ENCODE data around the gene PPEF2.
A peak's percentile ranks its signal among the peaks of the same experiment; 100 is the strongest.
"Not testable (repeated sequence)": the region's sequence is repeated elsewhere in the genome, so short reads cannot be mapped to it uniquely, and the experiment has no call there.

PPEF2 gene

DNA sequence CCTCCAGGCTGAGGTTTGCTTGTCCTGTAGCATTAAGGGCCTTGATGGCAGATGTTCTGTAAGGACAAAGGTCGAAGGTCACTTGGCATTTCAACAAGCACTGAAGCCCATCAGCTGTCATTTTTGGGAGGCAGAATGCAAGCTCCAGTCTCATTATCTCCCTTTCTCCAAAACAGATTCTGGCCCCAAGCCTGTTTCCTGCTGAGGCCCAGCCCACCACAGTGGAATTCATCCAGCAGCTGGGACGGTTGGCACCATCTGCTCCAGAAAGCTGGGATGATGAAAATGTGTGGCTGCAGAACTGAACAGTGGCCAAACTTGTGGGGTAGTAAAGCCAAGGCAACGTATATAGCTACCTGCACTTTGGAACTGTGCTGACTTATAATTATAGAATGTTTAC, 17.7 kb upstream of the PPEF2 start:
- DNase-seq (ENCODE audit: low read depth) = peak; percentile 21
- no peak overlapping the region for H3K4me3 ChIP-seq (ENCODE audit: control insufficient read depth, low read depth, low read length)
- TF ChIP-seq CTCF (conservative IDR thresholded peaks at IDR 0.05; ENCODE audit: control insufficient read depth, insufficient read depth, low read depth, low read length) = no peak

- no peak overlapping the region for H3K4me3 ChIP-seq (ENCODE audit: control insufficient read depth, low read depth, low read length)
- peak; percentile 49 for DNase-seq (ENCODE audit: low read depth)
- TF ChIP-seq CTCF (conservative IDR thresholded peaks at IDR 0.05; ENCODE audit: control insufficient read depth, insufficient read depth, low read depth, low read length) = peak; percentile 95
These were observed 13.9 kb upstream of the PPEF2 start for GRCh38 chr4:75916091-75916661.

- no peak overlapping the region for H3K4me3 ChIP-seq (ENCODE audit: control insufficient read depth, low read depth, low read length)
- no peak for DNase-seq (ENCODE audit: low read depth)
- no peak for TF ChIP-seq CTCF (conservative IDR thresholded peaks at IDR 0.05; ENCODE audit: control insufficient read depth, insufficient read depth, low read depth, low read length)
These were observed 10.7 kb upstream of the PPEF2 start for GRCh38 chr4:75912968-75913367.

DNA sequence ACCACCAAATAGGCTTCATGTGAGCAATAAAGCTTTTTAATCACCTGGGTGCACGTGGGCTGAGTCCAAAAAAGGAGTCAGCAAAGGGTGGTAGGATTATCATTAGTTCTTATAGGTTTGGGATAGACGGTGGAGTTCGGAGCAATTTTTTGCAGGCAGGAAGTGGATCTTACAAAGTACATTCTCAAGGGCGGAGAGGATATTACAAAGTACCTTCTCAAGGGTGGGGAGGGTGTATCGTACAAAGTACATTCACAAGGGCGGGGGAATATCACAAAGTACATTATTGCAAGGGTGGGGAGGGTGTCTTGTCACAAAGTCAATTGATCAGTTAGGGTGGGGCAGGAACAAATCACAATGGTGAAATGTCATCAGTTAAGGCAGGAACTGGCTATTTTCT, 8.6 kb upstream of the PPEF2 start:
- DNase-seq (ENCODE audit: low read depth); H3K4me3 ChIP-seq (ENCODE audit: control insufficient read depth, low read depth, low read length): not testable (repeated sequence)

DNA sequence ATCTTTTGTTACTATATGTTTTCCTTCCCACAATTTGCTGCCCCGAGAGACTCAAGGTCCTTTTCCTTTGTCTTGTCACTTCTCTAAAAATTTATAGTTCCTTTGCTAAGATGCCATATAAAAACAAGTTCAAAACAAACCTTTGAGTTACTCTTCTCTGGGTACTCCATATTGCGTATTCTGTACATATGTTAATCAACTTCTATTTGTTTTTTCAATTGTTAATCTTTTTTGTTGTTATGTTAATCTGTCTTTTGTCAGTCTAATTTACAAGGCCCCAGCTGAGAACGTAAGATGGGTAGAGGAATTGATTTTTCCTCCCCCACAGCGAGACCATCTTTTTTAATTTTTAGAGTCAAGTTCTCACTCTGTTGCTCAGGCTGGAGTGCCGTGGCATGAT, 7.2 kb upstream of the PPEF2 start:
- no peak for TF ChIP-seq CTCF (conservative IDR thresholded peaks at IDR 0.05; ENCODE audit: control insufficient read depth, insufficient read depth, low read depth, low read length)
- H3K4me3 ChIP-seq (ENCODE audit: control insufficient read depth, low read depth, low read length) = no peak overlapping the region
- DNase-seq (ENCODE audit: low read depth) = no peak

GRCh38 chr4:75908555-75908954, 6.3 kb upstream of the PPEF2 start:
- DNase-seq (ENCODE audit: low read depth) = no peak
- H3K4me3 ChIP-seq (ENCODE audit: control insufficient read depth, low read depth, low read length) = no peak overlapping the region
- no peak for TF ChIP-seq CTCF (conservative IDR thresholded peaks at IDR 0.05; ENCODE audit: control insufficient read depth, insufficient read depth, low read depth, low read length)

- H3K4me3 ChIP-seq (ENCODE audit: control insufficient read depth, low read depth, low read length) = no peak overlapping the region
- no peak for TF ChIP-seq CTCF (conservative IDR thresholded peaks at IDR 0.05; ENCODE audit: control insufficient read depth, insufficient read depth, low read depth, low read length)
- DNase-seq (ENCODE audit: low read depth) = no peak
These were observed 5.7 kb upstream of the PPEF2 start for GRCh38 chr4:75907966-75908365.
